HuH-7 (cell line): Measurements from ENCODE around the gene UBXN10.

Experiments used
- DNase-seq: peaks from one replicate; pipeline ENCODE4 v3.0.0; 2011; ENCODE audit warnings: low spot score

The UBXN10 gene

DNA sequence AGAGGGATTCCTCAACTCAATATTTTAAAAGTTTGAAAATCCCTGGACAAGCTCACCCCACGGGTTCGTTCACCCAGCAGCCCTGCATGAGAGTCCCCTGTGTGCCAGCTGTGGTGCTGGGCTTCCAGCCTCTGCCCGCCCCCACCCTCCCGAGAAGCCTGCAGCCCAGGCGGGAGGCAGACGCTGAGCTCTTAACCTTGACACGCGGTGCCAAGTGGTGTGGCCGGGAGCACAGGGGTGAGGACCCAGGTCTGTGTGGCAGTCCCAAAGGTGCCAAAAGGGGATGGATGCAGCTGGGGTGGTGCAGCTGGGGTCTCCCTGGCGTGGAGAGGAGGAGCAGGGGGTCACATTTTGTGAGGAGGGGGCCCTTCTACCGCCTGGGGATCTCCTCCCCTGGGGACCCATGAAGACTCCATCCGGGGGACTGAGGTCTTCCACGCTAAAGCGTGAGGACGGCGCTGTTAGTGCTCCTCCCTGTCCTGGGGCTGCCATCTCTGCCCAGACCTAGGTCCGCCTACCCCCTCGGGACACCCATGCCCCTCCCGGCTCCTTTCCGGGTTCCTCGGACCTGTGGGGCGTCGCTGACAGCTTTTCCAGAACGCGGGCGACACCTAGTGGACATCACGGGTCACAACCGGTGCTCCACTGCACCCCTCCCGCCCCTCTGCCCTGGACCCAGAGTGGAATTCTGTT is 33.8 kb upstream of the UBXN10 start:
- DNase-seq, result peak; percentile 87

DNA sequence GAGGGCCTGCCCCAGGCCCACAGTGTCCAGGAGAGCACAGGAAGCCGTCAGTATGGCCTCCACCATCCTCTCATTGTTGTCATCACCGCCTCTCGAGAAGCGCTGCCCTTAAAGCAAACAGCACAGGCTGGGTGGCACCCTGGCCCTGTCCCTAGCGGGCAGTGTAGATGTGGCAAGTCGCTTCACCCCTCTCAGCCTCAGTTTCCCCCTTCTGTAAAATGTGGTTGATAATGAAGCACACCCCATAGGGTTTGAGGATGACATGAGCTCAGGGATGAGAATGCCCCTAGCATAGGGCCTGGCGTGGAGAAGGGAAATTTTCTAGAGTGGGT is 33.3 kb upstream of the UBXN10 start:
- DNase-seq, result no peak

GRCh38 chr1:20153000-20153418 is 32.9 kb upstream of the UBXN10 start:
- DNase-seq, result no peak

DNA sequence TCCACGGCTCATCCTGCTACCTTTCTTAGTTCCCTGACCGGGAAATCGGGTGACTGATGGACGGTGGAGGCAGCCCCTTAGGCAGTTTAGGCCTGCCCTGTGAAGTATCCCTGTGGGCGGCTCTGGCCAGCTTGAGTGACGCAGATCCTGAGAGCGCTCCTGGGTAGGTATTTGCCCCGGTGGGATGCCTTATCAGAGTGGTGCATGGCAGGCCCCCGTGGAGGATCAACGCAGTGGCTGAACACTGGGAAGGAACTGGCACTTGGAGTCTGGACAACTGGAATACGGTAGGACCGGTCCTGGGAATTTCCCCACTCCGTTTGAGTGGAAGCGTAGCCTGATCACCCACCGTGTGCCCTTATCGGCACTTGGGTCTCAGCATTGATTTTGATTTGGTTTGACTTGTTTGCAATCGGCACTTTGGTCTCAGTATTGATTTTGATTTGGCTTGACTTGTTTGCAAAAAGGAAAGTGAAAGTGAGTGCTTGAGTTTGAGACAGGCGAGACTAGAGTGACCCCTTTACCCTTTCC is 31.5 kb upstream of the UBXN10 start:
- no peak for DNase-seq

DNA sequence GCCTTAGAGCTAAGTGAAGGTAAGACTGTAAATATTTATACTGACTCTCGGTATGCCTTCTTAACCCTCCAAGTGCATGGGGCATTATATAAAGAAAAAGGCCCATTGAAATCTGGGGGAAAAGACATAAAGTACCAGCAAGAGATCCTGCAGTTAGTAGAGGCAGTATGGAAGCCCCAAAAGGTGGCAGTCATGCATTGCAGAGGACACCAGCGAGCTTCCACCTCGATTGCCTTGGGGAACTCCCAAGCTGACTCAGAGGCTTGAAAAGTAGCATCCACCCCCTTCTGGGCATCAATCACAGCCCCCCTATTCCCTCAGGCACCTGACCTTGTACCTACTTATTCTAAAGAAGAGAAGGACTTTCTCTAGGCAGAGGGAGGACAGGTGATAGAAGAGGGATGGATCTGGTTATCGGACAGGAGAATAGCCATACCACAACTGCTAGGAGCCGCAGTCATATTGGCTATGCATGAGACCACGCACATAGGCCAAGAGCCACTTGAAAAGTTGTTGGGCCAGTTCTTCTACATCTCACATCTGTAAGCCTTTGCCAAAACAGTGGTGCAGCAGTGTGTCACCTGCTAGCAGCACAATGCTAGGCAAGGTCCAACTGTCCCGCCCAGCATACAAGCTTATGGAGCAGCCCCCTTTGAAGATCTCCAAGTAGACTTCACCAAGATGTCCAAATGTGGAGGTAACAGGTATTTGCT is 27.4 kb upstream of the UBXN10 start:
- no peak for DNase-seq

GRCh38 chr1:20160034-20160433 is 25.9 kb upstream of the UBXN10 start:
- no peak for DNase-seq

DNA sequence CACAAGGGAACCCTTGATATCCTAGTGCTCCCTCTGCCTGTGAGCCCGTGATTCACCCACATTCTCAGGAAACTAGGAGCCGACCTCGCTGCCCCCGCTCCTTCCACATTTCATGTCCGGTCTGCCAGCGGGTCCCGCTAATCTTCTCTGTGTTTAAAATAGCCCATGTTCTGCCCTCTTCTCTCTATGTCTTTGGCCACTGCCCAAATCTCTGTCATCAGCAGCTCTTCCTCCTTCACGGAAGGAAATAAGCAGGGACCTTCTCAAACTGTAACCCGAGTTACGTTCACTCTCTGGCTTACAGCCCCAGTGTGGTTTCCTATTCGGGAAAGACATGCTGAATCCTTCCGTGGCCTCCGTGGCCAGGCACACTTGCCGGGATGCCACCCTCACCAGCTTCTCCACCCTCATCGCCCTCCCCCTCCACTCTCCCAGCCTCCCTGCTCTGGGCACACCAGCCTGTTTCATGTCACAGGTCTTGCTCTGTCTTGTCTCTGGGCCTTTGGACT is 21.1 kb upstream of the UBXN10 start:
- no peak for DNase-seq

GRCh38 chr1:20165522-20165951 is 20.4 kb upstream of the UBXN10 start:
- DNase-seq, result no peak

DNA sequence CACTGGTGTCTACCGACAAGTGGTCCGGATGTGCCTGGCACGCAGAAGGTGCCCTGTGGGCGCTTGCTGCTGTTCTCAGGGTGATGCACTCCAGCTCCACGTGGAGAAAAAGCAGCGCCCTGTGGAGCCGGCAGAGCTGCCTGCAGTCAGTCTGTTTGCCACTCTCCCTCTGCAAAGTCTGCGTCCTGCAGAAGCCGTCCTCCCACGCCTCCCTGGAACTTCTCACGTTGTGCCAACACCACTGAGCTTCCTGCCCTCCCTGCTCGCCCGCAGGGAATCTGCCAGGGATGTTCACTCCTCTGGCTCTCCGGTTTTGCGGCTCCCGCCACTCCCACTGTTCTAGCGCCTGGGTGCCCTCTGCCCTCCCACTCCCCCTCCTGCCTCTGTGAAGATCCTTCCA is 19.8 kb upstream of the UBXN10 start:
- no peak for DNase-seq

DNA sequence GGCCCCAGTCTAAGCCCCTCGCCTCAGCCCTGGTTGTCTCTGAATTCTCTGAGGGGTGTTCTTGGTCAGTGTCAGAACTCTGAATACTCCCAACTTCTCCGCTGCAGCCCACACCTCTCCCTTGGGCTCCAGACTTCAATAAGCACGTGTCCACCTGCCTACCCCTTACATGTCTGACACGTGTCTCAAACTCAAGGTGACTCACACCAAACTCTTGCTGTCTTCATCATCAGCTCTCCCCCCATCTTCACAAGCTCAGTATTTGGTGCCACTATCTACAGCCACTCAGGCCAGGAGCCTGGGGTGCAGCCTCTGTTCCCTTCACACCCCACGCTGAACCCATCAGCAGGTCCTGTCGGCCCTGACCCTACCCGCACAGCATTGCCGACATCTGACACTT is 18.8 kb upstream of the UBXN10 start:
- DNase-seq, result no peak

- DNase-seq, result no peak
These were observed 17.1 kb upstream of the UBXN10 start for GRCh38 chr1:20168564-20169491.

DNA sequence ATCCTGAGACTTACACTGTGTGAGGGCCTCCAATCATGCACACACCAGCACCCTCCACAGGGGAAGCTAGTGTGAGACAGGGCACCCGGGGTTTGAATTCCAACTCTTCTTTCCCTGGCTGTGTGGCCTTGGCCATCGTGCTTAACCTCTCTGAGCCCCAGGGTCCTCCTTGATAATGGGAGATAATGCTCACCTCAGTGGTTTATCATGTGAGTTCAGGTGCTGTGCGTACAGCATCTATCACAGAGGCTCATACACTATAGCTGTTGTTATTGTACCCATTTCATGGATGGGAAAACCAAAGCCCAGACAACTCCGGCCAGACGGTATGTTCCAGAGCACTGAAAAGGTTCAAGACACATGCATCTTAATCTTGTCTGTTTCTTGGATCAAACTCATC is 16.0 kb upstream of the UBXN10 start:
- no peak for DNase-seq

GRCh38 chr1:20172033-20172590 is 13.8 kb upstream of the UBXN10 start:
- DNase-seq, result no peak

- DNase-seq, result no peak
These were observed 10.8 kb upstream of the UBXN10 start for GRCh38 chr1:20174937-20175666.

DNA sequence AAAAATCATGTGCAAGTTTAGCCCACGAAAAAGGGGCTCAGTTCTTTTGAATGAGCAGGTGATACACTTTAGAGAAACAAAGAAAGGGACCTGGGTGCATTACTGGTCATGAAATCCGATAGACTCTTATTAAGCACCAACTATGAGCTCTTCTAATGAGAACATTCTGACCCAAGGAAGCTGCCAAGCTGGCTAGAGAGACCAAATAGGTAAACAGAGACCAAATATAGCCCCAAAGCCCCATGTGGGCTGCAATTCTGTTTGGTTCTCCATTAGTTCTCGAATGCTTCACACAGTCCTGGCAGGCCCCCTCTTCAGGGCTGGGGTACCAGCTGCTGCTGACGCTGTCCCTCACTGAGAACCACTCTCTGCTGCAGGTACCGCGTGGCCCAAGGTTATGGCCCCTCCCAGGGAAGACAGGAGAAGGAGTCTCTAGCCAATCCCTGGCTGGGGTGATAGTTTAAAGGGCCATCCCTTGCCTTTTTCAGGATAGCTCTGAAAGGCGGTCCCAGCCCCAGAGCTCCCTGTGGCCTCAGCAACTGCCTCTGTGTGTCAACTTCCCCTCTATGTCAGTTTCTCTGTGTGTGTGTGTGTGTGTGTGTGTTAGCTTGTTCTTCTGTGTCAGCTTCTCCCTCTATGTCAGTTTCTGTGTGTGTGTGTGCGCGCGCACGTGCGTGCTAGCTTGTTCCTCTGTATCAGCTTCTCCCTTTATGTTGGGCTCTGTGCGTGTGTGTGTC is 7.1 kb upstream of the UBXN10 start:
- DNase-seq, result no peak

GRCh38 chr1:20179371-20180128 is 6.3 kb upstream of the UBXN10 start:
- no peak for DNase-seq

GRCh38 chr1:20180129-20180843 is 5.6 kb upstream of the UBXN10 start:
- no peak for DNase-seq

DNA sequence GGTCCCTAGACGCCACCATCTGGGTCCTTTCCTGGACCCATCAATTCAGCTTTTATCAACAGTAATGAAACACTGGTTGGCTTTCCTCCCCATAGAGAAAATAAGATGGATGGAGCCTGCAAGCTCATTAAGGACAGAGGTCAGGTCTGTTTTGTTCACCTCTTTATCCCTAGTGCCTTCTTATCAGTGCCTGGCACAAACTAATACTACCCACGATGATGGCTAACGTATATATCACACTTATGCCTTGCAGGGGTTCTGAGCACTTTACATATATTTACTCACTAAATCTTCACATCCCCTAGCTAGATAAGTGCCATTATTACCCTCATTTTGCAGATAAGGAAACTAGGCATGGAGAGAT is 5.1 kb upstream of the UBXN10 start:
- DNase-seq, result no peak

DNA sequence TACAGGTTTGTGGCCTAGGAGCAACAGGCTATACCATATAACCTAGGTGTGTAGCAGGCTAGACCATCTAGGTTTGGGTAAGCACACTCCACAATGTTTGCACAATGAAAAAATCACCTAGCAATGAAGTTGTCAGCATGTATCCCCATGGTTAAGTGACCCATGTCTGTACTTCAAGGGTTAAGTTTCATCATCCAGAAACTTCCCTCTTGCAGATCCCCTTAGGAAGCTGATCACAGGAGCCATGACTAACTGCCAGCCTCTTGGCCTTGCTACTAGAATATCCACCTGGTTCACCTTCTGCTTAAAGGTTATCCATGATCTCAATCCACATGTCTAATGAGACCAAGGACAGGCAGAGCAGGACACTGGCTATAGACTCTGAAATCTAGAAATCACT is 3.5 kb upstream of the UBXN10 start:
- DNase-seq, result no peak
